Psoas muscle (tissue), 8 donors: Measurements from ENCODE around the gene TSPAN5. TPM values are rescaled to one million over a fixed set of nuclear protein-coding genes. Genes with fewer than 3 reads are reported as not detected.

ENCODE experiments used
- ATAC-seq, 4 donors: fragments of 200-7000 bp; cut with Tn5 transposase; one replicate each; pipeline ENCODE4 v1.9.1; 2020; ENCODE audit warnings: moderate library complexity in 3 of 4, mild to moderate bottlenecking in 2 of 4
- DNase-seq, 2 donors: peaks; one replicate each; pipeline ENCODE4 v3.0.0-alpha.2; 2020
- H3K27ac ChIP-seq: fragments of 200-600 bp; one replicate; pipeline ENCODE4 v1.8.0; 2022
- H3K27me3 ChIP-seq, 3 donors: fragments of 200-600 bp in 1 of 3; one replicate each; pipeline versions ENCODE4 v1.6.1 to v1.8.0; 2013 to 2022; ENCODE audit warnings: low read length in 2 of 3, mild to moderate bottlenecking in 2 of 3, moderate library complexity in 1 of 3; ENCODE audit not compliant: insufficient read depth in 3 of 3
- H3K36me3 ChIP-seq, 2 donors: fragments of 200-600 bp in 1 of 2; one replicate each; pipeline versions ENCODE4 v1.6.1 to v1.8.0; 2013 to 2022; ENCODE audit warnings: low read depth in 1 of 2, mild to moderate bottlenecking in 1 of 2, moderate library complexity in 1 of 2; ENCODE audit not compliant: insufficient read depth in 1 of 2
- H3K4me1 ChIP-seq: fragments of 200-600 bp; one replicate; pipeline ENCODE4 v1.8.0; 2022
- H3K4me3 ChIP-seq: fragments of 200-600 bp; one replicate; pipeline ENCODE4 v1.8.0; 2022; ENCODE audit warnings: mild to moderate bottlenecking
- H3K9me3 ChIP-seq: fragments of 200-600 bp; one replicate; pipeline ENCODE4 v1.8.0; 2022
- WGBS, 3 donors: extraction: QIAGEN DNeasy Blood & Tissue Kit; methylation state at CpG; one replicate each; pipeline versions ENCODE4 v1.1.6 to v1.1.7; 2013; 5-methylcytosine and 5-hydroxymethylcytosine counted together
- intact Hi-C, 2 donors: fragments of 100-400 bp; cut with DNase I; formaldehyde crosslinking; loops; one replicate each; pipeline versions ENCODE4 v1.11.0 to v1.14.2; 2022
- polyA plus RNA-seq, 3 donors: library from polyadenylated mRNA; stranded (reverse); fragments of 200-250 nt; gene quantifications; one replicate each; pipeline ENCODE4 v1.2.3, GENCODE V29; 2013
- total RNA-seq, 4 donors: library from RNA; stranded (reverse); fragmentation: NEBNext Ultra II Directional in 2 of 4; extraction: Animal tissue kit (Norgen Biotek cat#: 25700) in 2 of 4; gene quantifications; one replicate each; pipeline versions ENCODE4 v1.2.1 to v1.2.4, GENCODE V29; 2021 to 2023
- TF ChIP-seq, protein P1 (sequence below): fragments of 200-600 bp; IDR thresholded peaks from one replicate; pipeline ENCODE4 v1.8.0; 2022; ENCODE audit warnings: antibody characterized with exemption
- donor health status: healthy with polysubstance abuse.
- donor health status: DM: no; HTN: no; CAD: no; lungs with moderate emphysema.
- donor health status: Bipolar disorder and iron deficiency.
- donor health status: healthy.
- donor health status: DM: yes; HTN: yes; CAD: no.
- donor health status: DM: no; HTN: no; CAD: no.
- donor health status: DM: no; HTN: no; CAD: no.
- donor health status: DM: yes; HTN: yes; CAD: no.

The TSPAN5 gene
- total and polyA plus RNA-seq, 7 donors = 0.63 to 7.3 (median 3.8) TPM

DNA sequence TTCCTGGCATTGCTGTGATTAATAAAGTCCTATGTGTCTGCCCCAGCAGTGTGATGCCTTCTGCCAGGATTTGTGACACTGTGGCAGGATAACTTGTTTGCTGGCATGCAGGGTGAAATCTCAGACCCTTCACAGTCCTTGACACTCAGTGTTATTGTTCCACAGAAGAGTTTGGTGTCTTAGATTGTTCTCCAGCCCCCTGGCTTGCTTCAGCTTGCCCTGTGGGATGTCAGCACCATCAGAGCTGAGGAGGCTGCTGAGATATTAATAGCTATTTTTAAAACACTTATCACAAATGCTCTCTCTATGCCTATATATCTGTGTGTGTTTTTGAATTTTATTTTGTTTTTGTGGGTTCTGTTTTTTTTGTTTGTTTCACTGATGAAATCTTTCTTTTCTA, 136.9 kb downstream of the TSPAN5 start:
- DNase-seq = no peak
- TF ChIP-seq, protein P1, sequence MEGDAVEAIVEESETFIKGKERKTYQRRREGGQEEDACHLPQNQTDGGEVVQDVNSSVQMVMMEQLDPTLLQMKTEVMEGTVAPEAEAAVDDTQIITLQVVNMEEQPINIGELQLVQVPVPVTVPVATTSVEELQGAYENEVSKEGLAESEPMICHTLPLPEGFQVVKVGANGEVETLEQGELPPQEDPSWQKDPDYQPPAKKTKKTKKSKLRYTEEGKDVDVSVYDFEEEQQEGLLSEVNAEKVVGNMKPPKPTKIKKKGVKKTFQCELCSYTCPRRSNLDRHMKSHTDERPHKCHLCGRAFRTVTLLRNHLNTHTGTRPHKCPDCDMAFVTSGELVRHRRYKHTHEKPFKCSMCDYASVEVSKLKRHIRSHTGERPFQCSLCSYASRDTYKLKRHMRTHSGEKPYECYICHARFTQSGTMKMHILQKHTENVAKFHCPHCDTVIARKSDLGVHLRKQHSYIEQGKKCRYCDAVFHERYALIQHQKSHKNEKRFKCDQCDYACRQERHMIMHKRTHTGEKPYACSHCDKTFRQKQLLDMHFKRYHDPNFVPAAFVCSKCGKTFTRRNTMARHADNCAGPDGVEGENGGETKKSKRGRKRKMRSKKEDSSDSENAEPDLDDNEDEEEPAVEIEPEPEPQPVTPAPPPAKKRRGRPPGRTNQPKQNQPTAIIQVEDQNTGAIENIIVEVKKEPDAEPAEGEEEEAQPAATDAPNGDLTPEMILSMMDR = no peak
- H3K27ac ChIP-seq = no peak overlapping the region
- no peak for ATAC-seq
- no peak overlapping the region for H3K4me3 ChIP-seq
- H3K4me1 ChIP-seq = no peaks in the 10 kb centered on the region
- H3K27me3 ChIP-seq = no peaks in the 10 kb centered on the region
- intact Hi-C loops = no loop called here
- H3K36me3 ChIP-seq = no peaks in the 10 kb centered on the region
- H3K9me3 ChIP-seq = no peaks in the 10 kb centered on the region

DNA sequence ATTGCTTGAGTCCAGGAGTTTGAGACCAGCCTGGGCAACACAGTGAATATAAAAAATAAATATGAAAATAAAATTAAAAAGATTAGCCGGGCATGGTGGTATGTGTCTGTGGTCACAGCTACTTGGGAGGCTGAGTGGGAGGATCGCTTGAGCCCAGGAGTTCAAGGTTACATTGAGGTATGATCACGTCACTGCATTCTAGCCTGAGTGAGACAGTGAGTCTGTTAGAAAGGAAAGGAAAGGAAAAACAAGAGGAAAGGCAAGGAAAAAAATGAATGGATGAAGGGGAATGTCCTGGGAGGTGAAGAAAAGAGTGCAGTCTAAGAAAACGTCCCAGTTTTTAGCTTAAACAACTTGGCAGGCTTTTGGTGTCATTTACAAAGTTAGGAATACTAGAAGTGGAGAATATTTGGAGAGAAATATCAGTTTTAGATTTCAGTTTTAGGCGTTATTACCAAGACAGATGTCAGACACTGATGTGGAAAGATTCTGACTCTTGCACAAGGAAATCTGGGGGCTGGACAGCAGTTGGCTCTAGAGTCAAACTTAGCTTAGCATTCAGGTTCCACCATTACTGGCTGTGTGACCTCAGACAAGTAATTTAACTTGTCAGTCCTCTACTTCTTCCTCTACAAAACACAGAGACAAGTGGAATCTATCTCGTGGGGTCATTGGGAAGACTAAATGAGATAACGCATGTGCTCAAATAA, 139.0 kb downstream of the TSPAN5 start:
- 73 to 78% (median 78%) methylated on average over 7 of the region's 7 CpGs for WGBS, 3 donors
- Histone ChIP-seq H3K4me3 (no peak overlapping the region), H3K4me1 (no peaks in the 10 kb centered on the region), H3K27me3 (no peaks in the 10 kb centered on the region), H3K9me3 (no peaks in the 10 kb centered on the region), H3K27ac (no peak overlapping the region), H3K36me3 (no peaks in the 10 kb centered on the region)
- intact Hi-C loops = no loop called here
- TF ChIP-seq, protein P1 = no peak
- ATAC-seq = no peak
- DNase-seq = no peak

DNA sequence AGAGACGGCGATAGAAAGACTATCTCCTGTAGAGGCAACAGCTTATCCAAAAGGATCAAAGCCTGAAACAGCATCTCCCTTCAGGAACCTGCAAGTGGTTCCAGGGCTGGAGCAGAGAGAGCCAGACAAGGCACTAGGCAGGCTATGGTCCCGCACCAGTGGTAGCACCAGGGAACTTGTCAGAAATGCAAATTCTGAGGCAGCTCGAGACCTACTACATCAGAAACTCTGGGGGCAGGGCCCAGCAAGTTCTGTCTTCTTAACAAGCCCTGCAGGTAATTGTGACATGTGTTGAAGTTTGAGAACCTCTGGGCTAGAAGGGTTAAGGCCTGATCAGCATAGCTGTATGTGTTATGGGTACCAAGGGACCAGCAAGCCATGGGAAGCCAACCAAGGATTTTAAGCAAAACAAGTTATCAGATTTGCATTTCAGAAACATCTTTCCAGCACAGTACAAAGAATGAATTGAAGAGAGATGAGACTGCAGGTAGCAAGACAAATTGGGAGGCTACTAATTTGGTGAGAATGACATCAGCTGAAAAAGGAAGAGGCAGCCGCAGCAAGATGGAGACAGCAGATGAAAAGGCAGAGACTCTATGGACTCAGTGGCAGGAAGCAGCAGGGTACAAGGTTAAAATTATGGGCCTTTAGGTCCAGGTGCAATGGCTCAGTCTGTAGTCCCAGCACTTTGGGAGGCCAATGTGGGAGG, 139.7 kb downstream of the TSPAN5 start:
- no peak for DNase-seq
- TF ChIP-seq, protein P1 = no peak
- no peaks in the 10 kb centered on the region for H3K4me1 ChIP-seq
- intact Hi-C loops = no loop called here
- H3K9me3 ChIP-seq = no peaks in the 10 kb centered on the region
- H3K27me3 ChIP-seq = no peaks in the 10 kb centered on the region
- 88 to 94% (median 90%) methylated on average over 5 of the region's 5 CpGs for WGBS, 3 donors
- no peak overlapping the region for H3K27ac ChIP-seq
- no peaks in the 10 kb centered on the region for H3K36me3 ChIP-seq
- no peak for ATAC-seq
- H3K4me3 ChIP-seq = no peak overlapping the region

DNA sequence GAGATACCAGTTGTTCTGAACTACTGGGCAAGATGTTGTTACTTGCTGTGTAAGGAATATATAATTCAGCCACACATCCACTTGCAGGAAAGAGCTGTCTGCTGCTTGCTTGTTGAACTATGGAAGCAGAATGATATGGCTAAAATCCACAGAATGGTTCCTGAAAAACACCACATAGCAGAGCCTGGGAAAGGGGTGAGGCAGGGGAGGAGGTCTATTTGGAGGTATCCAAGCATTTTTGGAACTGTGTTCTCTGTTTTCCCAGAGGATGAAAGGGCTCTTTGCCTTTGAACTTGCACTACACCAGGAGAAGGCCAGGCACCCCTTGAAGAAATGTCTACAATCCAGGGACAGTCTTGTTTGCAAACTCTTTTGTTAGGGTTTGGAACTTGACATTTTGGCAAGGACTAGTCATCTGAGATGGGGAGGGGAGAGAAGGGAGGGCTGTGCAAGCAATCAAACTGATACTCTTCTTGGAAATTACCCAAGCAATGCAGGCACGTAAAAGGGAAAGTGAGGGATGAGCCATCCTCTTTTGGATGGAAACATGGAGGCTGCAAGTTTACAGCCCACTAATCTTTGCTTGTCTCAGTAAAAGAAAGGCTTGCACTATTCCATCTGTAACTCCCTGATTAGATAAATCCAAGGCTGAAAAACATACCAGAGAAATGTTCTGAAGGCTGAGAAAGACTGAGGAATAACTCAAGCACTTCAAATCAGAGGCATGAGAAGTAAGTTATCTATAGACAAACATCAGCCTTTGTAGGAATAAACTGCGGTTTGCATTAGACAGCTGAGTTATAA, 141.0 kb downstream of the TSPAN5 start:
- Histone ChIP-seq H3K27me3 (no peaks in the 10 kb centered on the region), H3K4me1 (no peaks in the 10 kb centered on the region), H3K36me3 (no peaks in the 10 kb centered on the region), H3K27ac (no peak overlapping the region), H3K9me3 (no peaks in the 10 kb centered on the region), H3K4me3 (no peak overlapping the region)
- intact Hi-C loops = no loop called here
- WGBS, 3 donors = 64 to 77% (median 64%) methylated on average over 2 of the region's 2 CpGs
- TF ChIP-seq, protein P1 = no peak
- ATAC-seq (no peak), DNase-seq (no peak)
